HepG2 (cell line): ENCODE measurements around the gene GGNBP2. TPM values are rescaled to one million over a fixed set of nuclear protein-coding genes. Genes with fewer than 3 reads are reported as not detected.

Experiments
- CEBPB ChIP-seq: IDR thresholded peaks from 2 replicates; pipeline ENCODE4 v1.6.1; 2011; ENCODE audit warnings: low read depth, low read length, improper control_type of control experiment, borderline replicate concordance
- CREB1 ChIP-seq, 2 experiments: fragments of 450-650 bp in 1 of 2; IDR thresholded peaks; 2 replicates each; pipeline ENCODE4 v1.6.1; 2016 to 2017; ENCODE audit warnings: control low read depth in 1 of 2, mild to moderate bottlenecking in 1 of 2, missing compliant biosample characterization in 1 of 2, missing genetic modification characterization in 1 of 2
- FLYWCH1 ChIP-seq: sonication (generic); formaldehyde crosslinking; IDR thresholded peaks from 2 replicates; pipeline ENCODE4 v1.8.1; 2023; ENCODE audit warnings: mild to moderate bottlenecking, missing genetic modification reagents
- HNRNPL ChIP-seq: fragments of 200-400 bp; formaldehyde crosslinking; IDR thresholded peaks from 2 replicates; pipeline ENCODE4 v1.6.1; 2017; ENCODE audit warnings: mild to moderate bottlenecking, low read depth, low read length
- JUND ChIP-seq: sonication (generic); formaldehyde crosslinking; IDR thresholded peaks from 2 replicates; pipeline ENCODE4 v1.8.0; 2022; ENCODE audit warnings: mild to moderate bottlenecking, missing genetic modification reagents
- NFYC ChIP-seq: IDR thresholded peaks from 2 replicates; pipeline ENCODE4 v1.6.1; 2016; ENCODE audit warnings: missing genetic modification reagents, missing compliant biosample characterization
- ZKSCAN5 ChIP-seq: sonication (generic); formaldehyde crosslinking; IDR thresholded peaks from 2 replicates; pipeline ENCODE4 v1.5.1; 2020; ENCODE audit warnings: mild to moderate bottlenecking, missing genetic modification reagents
- ZNF564 ChIP-seq: sonication (generic); formaldehyde crosslinking; IDR thresholded peaks from 2 replicates; pipeline ENCODE4 v1.8.1; 2023; ENCODE audit warnings: mild to moderate bottlenecking, missing genetic modification reagents
- ZNF816 ChIP-seq: sonication (generic); formaldehyde crosslinking; IDR thresholded peaks from 2 replicates; pipeline ENCODE4 v1.8.0; 2022; ENCODE audit warnings: missing genetic modification reagents, mild to moderate bottlenecking, borderline replicate concordance
- polyA plus RNA-seq, 8 experiments: library from polyadenylated mRNA; depleted of rRNA in 3 of 8; stranded (reverse) in 7 of 8; unstranded in 1 of 8; fragments of >200 nt; fragmentation: Illumina TruSeq in 4 of 8; extraction: Trizol in 4 of 8; gene quantifications; 2 replicates each; pipeline versions ENCODE4 v1.2.1 to v1.2.3, GENCODE V29; 2011 to 2016; ENCODE audit warnings: low read depth in 4 of 8, missing spikeins in 1 of 8, mixed read lengths in 1 of 8; ENCODE audit not compliant: insufficient read depth in 1 of 8
- total RNA-seq, 5 experiments: library from RNA; depleted of rRNA; stranded (reverse); fragments of >200 nt; fragmentation: Illumina TruSeq; extraction: Trizol; gene quantifications; 2 replicates each; pipeline ENCODE4 v1.2.3, GENCODE V29; 2016; ENCODE audit warnings: low read depth in 1 of 5
- TF ChIP-seq, protein P1 (sequence below): sonication (generic); formaldehyde crosslinking; IDR thresholded peaks from 2 replicates; pipeline ENCODE4 v1.4.0; 2020; ENCODE audit warnings: mild to moderate bottlenecking, missing genetic modification reagents
- TF ChIP-seq, protein P2 (sequence below): IDR thresholded peaks from 2 replicates; pipeline ENCODE4 v1.6.1; 2016; ENCODE audit warnings: missing compliant biosample characterization, missing genetic modification reagents, borderline replicate concordance
- TF ChIP-seq, protein P3 (sequence below): sonication (generic); formaldehyde crosslinking; IDR thresholded peaks from 2 replicates; pipeline ENCODE4 v1.5.0; 2020; ENCODE audit warnings: missing genetic modification reagents, mild to moderate bottlenecking, borderline replicate concordance
- TF ChIP-seq, protein P4 (sequence below): fragments of 450-650 bp; IDR thresholded peaks from 2 replicates; pipeline ENCODE4 v1.6.1; 2016
- TF ChIP-seq, protein P5 (sequence below): sonication (generic); formaldehyde crosslinking; conservative IDR thresholded peaks from 2 replicates; pipeline ENCODE4 v1.5.0; 2020; ENCODE audit warnings: missing genetic modification reagents

Gene GGNBP2
- total and polyA plus RNA-seq, 2 of the 13 experiments (the other 11 are each of a cell fraction or from before 2014, with no cell fraction given), result 53.3 to 84.2 TPM

DNA sequence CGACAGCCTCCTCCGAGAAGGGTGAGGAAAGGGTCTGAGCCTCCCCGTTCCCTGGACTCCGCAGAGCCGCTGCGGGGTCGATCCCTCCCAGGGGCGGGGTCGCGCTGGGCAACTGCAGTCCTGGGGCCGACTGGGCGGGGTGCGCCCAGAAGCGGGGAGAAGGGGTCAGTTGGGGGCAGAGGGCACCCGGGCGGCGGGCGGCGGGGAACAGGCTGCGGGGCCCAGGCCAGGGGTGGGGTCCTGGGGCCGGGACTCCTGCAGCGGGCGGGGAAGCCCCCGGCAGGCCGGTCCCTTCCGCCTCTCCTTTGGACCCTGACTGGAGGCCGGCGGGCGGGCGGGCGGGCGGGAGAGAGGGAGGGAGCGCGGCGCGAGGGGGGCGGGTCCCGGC, 352 bp downstream of the GGNBP2 start (continued):
- TF ChIP-seq NFYC (CRISPR knock-in tag), result no peak
- TF ChIP-seq, protein P1, sequence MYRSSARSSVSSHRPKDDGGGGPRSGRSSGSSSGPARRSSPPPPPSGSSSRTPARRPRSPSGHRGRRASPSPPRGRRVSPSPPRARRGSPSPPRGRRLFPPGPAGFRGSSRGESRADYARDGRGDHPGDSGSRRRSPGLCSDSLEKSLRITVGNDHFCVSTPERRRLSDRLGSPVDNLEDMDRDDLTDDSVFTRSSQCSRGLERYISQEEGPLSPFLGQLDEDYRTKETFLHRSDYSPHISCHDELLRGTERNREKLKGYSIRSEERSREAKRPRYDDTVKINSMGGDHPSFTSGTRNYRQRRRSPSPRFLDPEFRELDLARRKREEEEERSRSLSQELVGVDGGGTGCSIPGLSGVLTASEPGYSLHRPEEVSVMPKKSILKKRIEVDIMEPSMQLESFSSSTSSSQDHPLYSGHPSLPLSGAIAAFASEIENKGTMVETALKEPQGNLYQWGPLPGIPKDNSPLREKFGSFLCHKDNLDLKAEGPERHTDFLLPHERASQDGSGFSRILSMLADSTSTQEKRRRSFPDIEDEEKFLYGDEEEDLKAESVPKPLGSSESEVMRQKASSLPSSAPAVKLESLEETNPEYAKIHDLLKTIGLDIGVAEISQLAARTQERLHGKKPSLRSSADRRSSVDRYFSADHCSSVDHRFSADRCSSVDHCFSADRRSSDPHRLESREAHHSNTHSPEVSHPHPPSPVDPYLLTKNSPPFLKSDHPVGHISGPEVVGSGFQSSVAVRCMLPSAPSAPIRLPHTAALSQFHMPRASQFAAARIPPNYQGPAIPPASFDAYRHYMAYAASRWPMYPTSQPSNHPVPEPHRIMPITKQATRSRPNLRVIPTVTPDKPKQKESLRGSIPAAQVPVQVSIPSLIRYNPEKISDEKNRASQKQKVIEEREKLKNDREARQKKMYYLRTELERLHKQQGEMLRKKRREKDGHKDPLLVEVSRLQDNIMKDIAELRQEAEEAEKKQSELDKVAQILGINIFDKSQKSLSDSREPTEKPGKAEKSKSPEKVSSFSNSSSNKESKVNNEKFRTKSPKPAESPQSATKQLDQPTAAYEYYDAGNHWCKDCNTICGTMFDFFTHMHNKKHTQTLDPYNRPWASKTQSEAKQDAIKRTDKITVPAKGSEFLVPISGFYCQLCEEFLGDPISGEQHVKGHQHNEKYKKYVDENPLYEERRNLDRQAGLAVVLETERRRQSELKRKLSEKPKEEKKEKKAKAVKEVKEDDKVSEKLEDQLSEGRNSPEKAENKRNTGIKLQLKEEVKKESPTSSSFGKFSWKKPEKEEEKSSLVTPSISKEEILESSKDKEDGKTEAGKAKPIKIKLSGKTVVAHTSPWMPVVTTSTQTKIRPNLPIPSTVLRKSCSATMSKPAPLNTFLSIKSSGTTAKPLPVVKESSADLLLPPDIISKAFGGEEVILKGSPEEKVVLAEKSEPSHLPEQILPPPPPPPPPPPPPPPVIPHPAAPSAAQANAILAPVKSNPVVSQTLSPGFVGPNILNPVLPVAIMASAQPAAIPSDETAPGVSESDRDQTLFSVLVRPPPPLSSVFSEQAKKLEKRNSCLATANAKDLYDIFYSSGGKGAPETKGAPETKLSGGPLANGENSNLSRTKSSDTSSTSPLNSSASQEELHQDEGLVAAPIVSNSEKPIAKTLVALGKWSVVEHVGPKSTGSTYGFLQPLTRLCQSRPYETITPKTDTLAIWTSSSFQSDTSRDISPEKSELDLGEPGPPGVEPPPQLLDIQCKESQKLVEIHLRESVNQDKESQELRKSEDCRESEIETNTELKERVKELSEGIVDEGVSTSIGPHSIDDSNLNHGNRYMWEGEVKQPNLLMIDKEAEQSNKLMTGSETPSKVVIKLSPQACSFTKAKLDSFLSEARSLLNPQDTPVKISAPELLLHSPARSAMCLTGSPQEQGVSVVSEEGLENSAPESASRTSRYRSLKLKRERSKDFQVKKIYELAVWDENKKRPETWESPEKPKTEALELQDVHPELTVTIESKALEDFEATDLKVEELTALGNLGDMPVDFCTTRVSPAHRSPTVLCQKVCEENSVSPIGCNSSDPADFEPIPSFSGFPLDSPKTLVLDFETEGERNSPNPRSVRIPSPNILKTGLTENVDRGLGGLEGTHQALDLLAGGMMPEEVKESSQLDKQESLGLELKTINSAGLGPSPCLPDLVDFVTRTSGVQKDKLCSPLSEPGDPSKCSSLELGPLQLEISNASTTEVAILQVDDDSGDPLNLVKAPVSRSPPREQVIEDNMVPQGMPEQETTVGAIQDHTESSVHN, result no peak
- TF ChIP-seq, protein P2, sequence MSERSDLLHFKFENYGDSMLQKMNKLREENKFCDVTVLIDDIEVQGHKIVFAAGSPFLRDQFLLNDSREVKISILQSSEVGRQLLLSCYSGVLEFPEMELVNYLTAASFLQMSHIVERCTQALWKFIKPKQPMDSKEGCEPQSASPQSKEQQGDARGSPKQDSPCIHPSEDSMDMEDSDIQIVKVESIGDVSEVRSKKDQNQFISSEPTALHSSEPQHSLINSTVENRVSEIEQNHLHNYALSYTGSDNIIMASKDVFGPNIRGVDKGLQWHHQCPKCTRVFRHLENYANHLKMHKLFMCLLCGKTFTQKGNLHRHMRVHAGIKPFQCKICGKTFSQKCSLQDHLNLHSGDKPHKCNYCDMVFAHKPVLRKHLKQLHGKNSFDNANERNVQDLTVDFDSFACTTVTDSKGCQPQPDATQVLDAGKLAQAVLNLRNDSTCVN (CRISPR knock-in tag), result no peak
- no peak for TF ChIP-seq CEBPB
- no peak for TF ChIP-seq CREB1 (IDR thresholded peaks at IDR 0.05)
- no peak for TF ChIP-seq CREB1 (CRISPR knock-in tag; IDR thresholded peaks at IDR 0.05)
- 0 out of 2 replicates have a peak, but pooled peaks have one; percentile 63 for TF ChIP-seq ZNF816 (CRISPR knock-in tag)
- no peak for TF ChIP-seq JUND (CRISPR knock-in tag)
- no peak for TF ChIP-seq HNRNPL
- TF ChIP-seq, protein P3, sequence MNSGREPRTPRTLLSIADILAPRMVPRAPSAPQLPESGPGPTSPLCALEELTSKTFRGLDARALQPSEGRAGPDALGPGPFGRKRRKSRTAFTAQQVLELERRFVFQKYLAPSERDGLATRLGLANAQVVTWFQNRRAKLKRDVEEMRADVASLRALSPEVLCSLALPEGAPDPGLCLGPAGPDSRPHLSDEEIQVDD, result no peak
- TF ChIP-seq ZKSCAN5 (CRISPR knock-in tag), result no peak
- TF ChIP-seq FLYWCH1 (CRISPR knock-in tag), result no peak
- TF ChIP-seq, protein P4, sequence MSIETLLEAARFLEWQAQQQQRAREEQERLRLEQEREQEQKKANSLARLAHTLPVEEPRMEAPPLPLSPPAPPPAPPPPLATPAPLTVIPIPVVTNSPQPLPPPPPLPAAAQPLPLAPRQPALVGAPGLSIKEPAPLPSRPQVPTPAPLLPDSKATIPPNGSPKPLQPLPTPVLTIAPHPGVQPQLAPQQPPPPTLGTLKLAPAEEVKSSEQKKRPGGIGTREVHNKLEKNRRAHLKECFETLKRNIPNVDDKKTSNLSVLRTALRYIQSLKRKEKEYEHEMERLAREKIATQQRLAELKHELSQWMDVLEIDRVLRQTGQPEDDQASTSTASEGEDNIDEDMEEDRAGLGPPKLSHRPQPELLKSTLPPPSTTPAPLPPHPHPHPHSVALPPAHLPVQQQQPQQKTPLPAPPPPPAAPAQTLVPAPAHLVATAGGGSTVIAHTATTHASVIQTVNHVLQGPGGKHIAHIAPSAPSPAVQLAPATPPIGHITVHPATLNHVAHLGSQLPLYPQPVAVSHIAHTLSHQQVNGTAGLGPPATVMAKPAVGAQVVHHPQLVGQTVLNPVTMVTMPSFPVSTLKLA, result no peak
- TF ChIP-seq, protein P5, sequence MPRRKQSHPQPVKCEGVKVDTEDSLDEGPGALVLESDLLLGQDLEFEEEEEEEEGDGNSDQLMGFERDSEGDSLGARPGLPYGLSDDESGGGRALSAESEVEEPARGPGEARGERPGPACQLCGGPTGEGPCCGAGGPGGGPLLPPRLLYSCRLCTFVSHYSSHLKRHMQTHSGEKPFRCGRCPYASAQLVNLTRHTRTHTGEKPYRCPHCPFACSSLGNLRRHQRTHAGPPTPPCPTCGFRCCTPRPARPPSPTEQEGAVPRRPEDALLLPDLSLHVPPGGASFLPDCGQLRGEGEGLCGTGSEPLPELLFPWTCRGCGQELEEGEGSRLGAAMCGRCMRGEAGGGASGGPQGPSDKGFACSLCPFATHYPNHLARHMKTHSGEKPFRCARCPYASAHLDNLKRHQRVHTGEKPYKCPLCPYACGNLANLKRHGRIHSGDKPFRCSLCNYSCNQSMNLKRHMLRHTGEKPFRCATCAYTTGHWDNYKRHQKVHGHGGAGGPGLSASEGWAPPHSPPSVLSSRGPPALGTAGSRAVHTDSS (CRISPR knock-in tag), result no peak
- no peak for TF ChIP-seq ZNF564
